Neural progenitor cell (in vitro differentiated cells): ENCODE results near the gene FSTL4. TPM values are rescaled to one million over a fixed set of nuclear protein-coding genes. Genes with fewer than 3 reads are reported as not detected.

ENCODE experiments used
- DNase-seq: peaks from one replicate; pipeline ENCODE4 v3.0.0-alpha.2; 2016; ENCODE audit warnings: low spot score
- H2AFZ ChIP-seq: fragments of 200-600 bp; sonication (generic); replicated peaks from 2 replicates; pipeline ENCODE4 v1.6.1; 2016; ENCODE audit warnings: antibody characterized with exemption
- H3F3A ChIP-seq: fragments of 200-600 bp; sonication (generic); 2 replicates; pipeline ENCODE4 v1.6.1; 2016; ENCODE audit warnings: antibody characterized with exemption, low read depth
- H3K27ac ChIP-seq: fragments of 200-600 bp; sonication (generic); 2 replicates; pipeline ENCODE4 v1.5.1; 2016; ENCODE audit warnings: mild to moderate bottlenecking
- H3K27me3 ChIP-seq: fragments of 200-600 bp; sonication (generic); 2 replicates; pipeline ENCODE4 v1.6.1; 2016; ENCODE audit warnings: mild to moderate bottlenecking, moderate library complexity
- H3K36me3 ChIP-seq: fragments of 200-600 bp; sonication (generic); 2 replicates; pipeline ENCODE4 v1.5.1; 2016
- H3K4me1 ChIP-seq: fragments of 200-600 bp; sonication (generic); 2 replicates; pipeline ENCODE4 v1.6.1; 2016; ENCODE audit warnings: mixed run types
- H3K4me2 ChIP-seq: fragments of 200-600 bp; sonication (generic); 2 replicates; pipeline ENCODE4 v1.6.1; 2016
- H3K4me3 ChIP-seq: fragments of 200-600 bp; sonication (generic); 2 replicates; pipeline ENCODE4 v1.5.1; 2016
- H3K79me2 ChIP-seq: fragments of 200-600 bp; sonication (generic); 2 replicates; pipeline ENCODE4 v1.6.1; 2016; ENCODE audit warnings: low read depth
- H3K9ac ChIP-seq: fragments of 200-600 bp; sonication (generic); 2 replicates; pipeline ENCODE4 v1.6.1; 2016
- H3K9me3 ChIP-seq: fragments of 200-600 bp; sonication (generic); 2 replicates; pipeline ENCODE4 v1.5.1; 2016; ENCODE audit warnings: low read depth
- H4K20me1 ChIP-seq: fragments of 200-600 bp; sonication (generic); 2 replicates; pipeline ENCODE4 v1.6.1; 2016; ENCODE audit warnings: low read depth
- H3K27ac Mint-ChIP-seq: 3 replicates; pipeline ENCODE4 v1.8.0; 2021; ENCODE audit warnings: mixed read lengths
- H3K27me3 Mint-ChIP-seq: 2 replicates; pipeline ENCODE4 v1.8.0; 2022; ENCODE audit warnings: low read depth, mild to moderate bottlenecking, inconsistent platforms, moderate library complexity, mixed read lengths; ENCODE audit not compliant: insufficient read depth
- H3K36me3 Mint-ChIP-seq: 3 replicates; pipeline ENCODE4 v1.8.0; 2021; ENCODE audit warnings: mixed read lengths
- H3K4me1 Mint-ChIP-seq: 3 replicates; pipeline ENCODE4 v1.8.0; 2021; ENCODE audit warnings: mixed read lengths
- H3K4me3 Mint-ChIP-seq: 3 replicates; pipeline ENCODE4 v1.8.0; 2021; ENCODE audit warnings: mild to moderate bottlenecking, moderate library complexity, mixed read lengths
- H3K9me3 Mint-ChIP-seq: 3 replicates; pipeline ENCODE4 v1.8.0; 2020; ENCODE audit warnings: mixed read lengths
- CTCF ChIP-seq: fragments of 200-600 bp; sonication (generic); IDR thresholded peaks from 2 replicates; pipeline ENCODE4 v1.5.1; 2017; ENCODE audit warnings: antibody characterized with exemption, mild to moderate bottlenecking
- EZH2 ChIP-seq: fragments of 200-600 bp; sonication (generic); IDR thresholded peaks from 2 replicates; pipeline ENCODE4 v1.6.1; 2017; ENCODE audit warnings: antibody characterized with exemption, mild to moderate bottlenecking, moderate library complexity
- EZH2phosphoT487 ChIP-seq: fragments of 200-600 bp; sonication (generic); IDR thresholded peaks from 2 replicates; pipeline ENCODE4 v1.6.1; 2017; ENCODE audit warnings: antibody characterized with exemption
- total RNA-seq: library from RNA; depleted of rRNA; stranded (reverse); fragments of >200 nt; gene quantifications from 2 replicates; pipeline ENCODE4 v1.2.3, GENCODE V29; 2015; ENCODE audit warnings: low replicate concordance

The FSTL4 gene
- total RNA-seq, 1 donor from 2014 or later, result 0.95 TPM

DNA sequence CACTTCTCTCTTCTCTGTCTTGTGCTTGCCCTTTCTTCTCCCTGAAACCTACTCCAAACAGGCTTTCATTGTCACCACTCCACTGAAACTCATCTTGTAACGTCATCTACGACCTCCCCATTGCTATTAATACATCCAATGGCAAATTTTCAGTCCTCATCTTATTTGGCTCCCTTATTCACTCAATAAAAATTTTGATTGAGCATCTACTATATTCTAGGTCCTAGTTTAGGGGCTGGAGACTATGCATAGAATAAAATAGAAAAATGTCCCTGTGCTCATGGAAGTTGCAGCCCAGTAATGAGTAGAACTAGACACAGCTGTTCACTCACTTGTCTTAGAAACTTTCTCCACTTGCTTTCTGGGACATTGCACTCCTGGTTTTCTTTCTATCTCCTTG, 24.9 kb upstream of the FSTL4 start:
- Histone ChIP-seq H3K4me2 (no peak overlapping the region), H3K9me3 (no peaks in the 10 kb centered on the region), H4K20me1 (no peaks in the 10 kb centered on the region), H3K4me3 (no peak overlapping the region), H3K27me3 (no peaks in the 10 kb centered on the region), H3K27ac (no peak overlapping the region), H3F3A (no peaks in the 10 kb centered on the region), H3K36me3 (no peaks in the 10 kb centered on the region), H2AFZ (no peak overlapping the region), H3K79me2 (no peaks in the 10 kb centered on the region), H3K9ac (no peak overlapping the region), H3K4me1 (no peaks in the 10 kb centered on the region)
- Mint-ChIP-seq H3K36me3 (no peaks in the 10 kb centered on the region), H3K27me3 (no peaks in the 10 kb centered on the region), H3K27ac (no peak overlapping the region), H3K4me3 (no peak overlapping the region), H3K9me3 (peaks cover 4% of the 10 kb centered on the region), H3K4me1 (peaks cover 13% of the 10 kb centered on the region)
- TF ChIP-seq EZH2phosphoT487 (no peak), CTCF (no peak), EZH2 (no peak)
- DNase-seq, result no peak

- Histone ChIP-seq H3K9ac (no peak overlapping the region), H3K4me1 (no peaks in the 10 kb centered on the region), H3K4me3 (no peak overlapping the region), H3K27me3 (no peaks in the 10 kb centered on the region), H3F3A (no peaks in the 10 kb centered on the region), H4K20me1 (no peaks in the 10 kb centered on the region), H3K9me3 (no peaks in the 10 kb centered on the region), H3K4me2 (no peak overlapping the region), H2AFZ (no peak overlapping the region), H3K36me3 (no peaks in the 10 kb centered on the region), H3K79me2 (no peaks in the 10 kb centered on the region), H3K27ac (no peak overlapping the region)
- no peaks in the 10 kb centered on the region for H3K36me3 Mint-ChIP-seq
- H3K27me3 Mint-ChIP-seq, result peaks cover 2% of the 10 kb centered on the region
- DNase-seq, result no peak
- peaks cover 5% of the 10 kb centered on the region for H3K9me3 Mint-ChIP-seq
- H3K4me1 Mint-ChIP-seq, result peaks cover 11% of the 10 kb centered on the region
- TF ChIP-seq EZH2 (no peak), EZH2phosphoT487 (no peak), CTCF (no peak)
- H3K27ac Mint-ChIP-seq, result no peak overlapping the region
- H3K4me3 Mint-ChIP-seq, result no peak overlapping the region
Measured at GRCh38 chr5:133635051-133635450, 22.7 kb upstream of the FSTL4 start.

DNA sequence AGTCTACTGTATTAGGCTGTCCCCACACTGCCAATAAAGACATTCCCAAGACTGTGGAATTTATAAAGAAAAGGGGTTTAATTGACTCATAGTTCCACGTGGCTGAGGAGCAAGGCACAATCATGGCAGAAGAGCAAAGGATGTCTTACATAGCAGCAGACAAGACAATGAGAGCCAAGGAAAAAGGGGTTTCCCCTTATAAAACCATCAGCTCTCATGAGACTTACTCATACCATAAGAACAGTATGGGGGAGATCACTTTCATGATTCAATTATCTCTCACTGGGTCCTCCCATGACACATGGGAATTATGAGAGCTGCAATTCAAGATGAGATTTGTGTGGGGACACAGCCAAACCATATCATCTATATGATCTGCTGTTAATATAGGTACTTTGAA, 14.8 kb upstream of the FSTL4 start:
- no peaks in the 10 kb centered on the region for H3F3A ChIP-seq
- DNase-seq, result no peak
- H3K4me2 ChIP-seq, result no peak overlapping the region
- Mint-ChIP-seq H3K4me3 (no peak overlapping the region), H3K36me3 (no peaks in the 10 kb centered on the region), H3K27me3 (peaks cover 2% of the 10 kb centered on the region), H3K4me1 (no peaks in the 10 kb centered on the region), H3K27ac (no peak overlapping the region), H3K9me3 (peaks cover 3% of the 10 kb centered on the region)
- no peak overlapping the region for H3K27ac ChIP-seq
- H3K4me1 ChIP-seq, result no peaks in the 10 kb centered on the region
- H3K4me3 ChIP-seq, result no peak overlapping the region
- no peaks in the 10 kb centered on the region for H3K27me3 ChIP-seq
- no peak overlapping the region for H2AFZ ChIP-seq
- no peaks in the 10 kb centered on the region for H3K9me3 ChIP-seq
- no peaks in the 10 kb centered on the region for H3K36me3 ChIP-seq
- TF ChIP-seq EZH2phosphoT487, result no peak
- no peak for TF ChIP-seq CTCF
- TF ChIP-seq EZH2, result no peak
- no peak overlapping the region for H3K9ac ChIP-seq
- H4K20me1 ChIP-seq, result no peaks in the 10 kb centered on the region
- H3K79me2 ChIP-seq, result no peaks in the 10 kb centered on the region
